ENCODE measurements around the gene HGS. TPM values are rescaled to one million over a fixed set of nuclear protein-coding genes. Genes with fewer than 3 reads are reported as not detected.

The HGS gene
- total and polyA plus RNA-seq, 2 of the 13 experiments (the other 11 are each of a cell fraction or from before 2014, with no cell fraction given): 73.3 to 78.1 TPM

DNA sequence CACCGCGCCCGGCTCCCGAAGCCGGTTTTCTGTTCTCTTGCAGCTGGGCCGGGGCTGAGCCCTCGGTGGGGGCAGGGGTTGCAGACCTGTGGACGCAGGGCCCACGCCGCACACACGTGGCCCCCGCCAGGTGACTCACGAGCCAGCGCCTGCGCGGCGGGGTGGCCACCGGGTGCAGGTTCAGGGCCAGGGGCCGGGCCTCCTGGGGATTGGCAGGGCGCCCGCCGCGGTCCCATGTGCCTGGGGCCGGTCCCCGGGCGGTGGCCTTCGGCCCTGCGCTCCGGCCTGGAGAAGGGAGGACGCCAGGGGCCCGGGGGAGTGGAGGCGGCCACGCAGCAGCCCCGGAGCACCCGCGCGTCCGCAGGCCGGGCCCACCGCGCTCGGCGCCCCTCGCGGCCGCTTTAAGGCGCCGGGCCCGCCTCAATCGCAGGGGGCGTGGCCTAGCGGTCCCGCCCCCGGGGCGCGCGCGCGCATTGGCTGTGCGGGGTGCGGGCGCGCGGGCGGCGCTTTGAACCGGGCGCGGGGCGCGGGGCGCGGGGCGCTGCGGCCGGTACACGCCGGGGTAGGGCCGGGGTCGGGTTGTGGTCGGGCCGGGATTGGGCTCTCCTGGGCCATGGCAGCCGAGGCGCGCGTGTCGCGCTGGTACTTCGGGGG, 28.1 kb downstream of the HGS start, which contains the start of gene SLC25A10 (continued):
- TF ChIP-seq, protein P1, sequence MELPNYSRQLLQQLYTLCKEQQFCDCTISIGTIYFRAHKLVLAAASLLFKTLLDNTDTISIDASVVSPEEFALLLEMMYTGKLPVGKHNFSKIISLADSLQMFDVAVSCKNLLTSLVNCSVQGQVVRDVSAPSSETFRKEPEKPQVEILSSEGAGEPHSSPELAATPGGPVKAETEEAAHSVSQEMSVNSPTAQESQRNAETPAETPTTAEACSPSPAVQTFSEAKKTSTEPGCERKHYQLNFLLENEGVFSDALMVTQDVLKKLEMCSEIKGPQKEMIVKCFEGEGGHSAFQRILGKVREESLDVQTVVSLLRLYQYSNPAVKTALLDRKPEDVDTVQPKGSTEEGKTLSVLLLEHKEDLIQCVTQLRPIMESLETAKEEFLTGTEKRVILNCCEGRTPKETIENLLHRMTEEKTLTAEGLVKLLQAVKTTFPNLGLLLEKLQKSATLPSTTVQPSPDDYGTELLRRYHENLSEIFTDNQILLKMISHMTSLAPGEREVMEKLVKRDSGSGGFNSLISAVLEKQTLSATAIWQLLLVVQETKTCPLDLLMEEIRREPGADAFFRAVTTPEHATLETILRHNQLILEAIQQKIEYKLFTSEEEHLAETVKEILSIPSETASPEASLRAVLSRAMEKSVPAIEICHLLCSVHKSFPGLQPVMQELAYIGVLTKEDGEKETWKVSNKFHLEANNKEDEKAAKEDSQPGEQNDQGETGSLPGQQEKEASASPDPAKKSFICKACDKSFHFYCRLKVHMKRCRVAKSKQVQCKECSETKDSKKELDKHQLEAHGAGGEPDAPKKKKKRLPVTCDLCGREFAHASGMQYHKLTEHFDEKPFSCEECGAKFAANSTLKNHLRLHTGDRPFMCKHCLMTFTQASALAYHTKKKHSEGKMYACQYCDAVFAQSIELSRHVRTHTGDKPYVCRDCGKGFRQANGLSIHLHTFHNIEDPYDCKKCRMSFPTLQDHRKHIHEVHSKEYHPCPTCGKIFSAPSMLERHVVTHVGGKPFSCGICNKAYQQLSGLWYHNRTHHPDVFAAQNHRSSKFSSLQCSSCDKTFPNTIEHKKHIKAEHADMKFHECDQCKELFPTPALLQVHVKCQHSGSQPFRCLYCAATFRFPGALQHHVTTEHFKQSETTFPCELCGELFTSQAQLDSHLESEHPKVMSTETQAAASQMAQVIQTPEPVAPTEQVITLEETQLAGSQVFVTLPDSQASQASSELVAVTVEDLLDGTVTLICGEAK (IDR thresholded peaks at IDR 0.05): no peak
- TF ChIP-seq, protein P1 (CRISPR knock-in tag; IDR thresholded peaks at IDR 0.05): peak; percentile 93
- TF ChIP-seq, protein P2, sequence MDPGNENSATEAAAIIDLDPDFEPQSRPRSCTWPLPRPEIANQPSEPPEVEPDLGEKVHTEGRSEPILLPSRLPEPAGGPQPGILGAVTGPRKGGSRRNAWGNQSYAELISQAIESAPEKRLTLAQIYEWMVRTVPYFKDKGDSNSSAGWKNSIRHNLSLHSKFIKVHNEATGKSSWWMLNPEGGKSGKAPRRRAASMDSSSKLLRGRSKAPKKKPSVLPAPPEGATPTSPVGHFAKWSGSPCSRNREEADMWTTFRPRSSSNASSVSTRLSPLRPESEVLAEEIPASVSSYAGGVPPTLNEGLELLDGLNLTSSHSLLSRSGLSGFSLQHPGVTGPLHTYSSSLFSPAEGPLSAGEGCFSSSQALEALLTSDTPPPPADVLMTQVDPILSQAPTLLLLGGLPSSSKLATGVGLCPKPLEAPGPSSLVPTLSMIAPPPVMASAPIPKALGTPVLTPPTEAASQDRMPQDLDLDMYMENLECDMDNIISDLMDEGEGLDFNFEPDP (CRISPR knock-in tag; conservative IDR thresholded peaks at IDR 0.05): no peak
- TF ChIP-seq RXRB (CRISPR knock-in tag; IDR thresholded peaks at IDR 0.05; ENCODE audit: borderline replicate concordance) (peak; percentile 91), TGIF2 (CRISPR knock-in tag; IDR thresholded peaks at IDR 0.05) (peak; percentile 97), ZNF251 (CRISPR knock-in tag; IDR thresholded peaks at IDR 0.05) (no peak), ZNF670 (CRISPR knock-in tag; IDR thresholded peaks at IDR 0.05; ENCODE audit: borderline replicate concordance) (peak; percentile 98; the same call in 1 of the 2 replicates), NFIB (CRISPR knock-in tag; IDR thresholded peaks at IDR 0.05; ENCODE audit: borderline replicate concordance) (no peak), ESRRA (CRISPR knock-in tag; IDR thresholded peaks at IDR 0.05; ENCODE audit: low read depth) (peak; percentile 87)
- TF ChIP-seq, protein P3, sequence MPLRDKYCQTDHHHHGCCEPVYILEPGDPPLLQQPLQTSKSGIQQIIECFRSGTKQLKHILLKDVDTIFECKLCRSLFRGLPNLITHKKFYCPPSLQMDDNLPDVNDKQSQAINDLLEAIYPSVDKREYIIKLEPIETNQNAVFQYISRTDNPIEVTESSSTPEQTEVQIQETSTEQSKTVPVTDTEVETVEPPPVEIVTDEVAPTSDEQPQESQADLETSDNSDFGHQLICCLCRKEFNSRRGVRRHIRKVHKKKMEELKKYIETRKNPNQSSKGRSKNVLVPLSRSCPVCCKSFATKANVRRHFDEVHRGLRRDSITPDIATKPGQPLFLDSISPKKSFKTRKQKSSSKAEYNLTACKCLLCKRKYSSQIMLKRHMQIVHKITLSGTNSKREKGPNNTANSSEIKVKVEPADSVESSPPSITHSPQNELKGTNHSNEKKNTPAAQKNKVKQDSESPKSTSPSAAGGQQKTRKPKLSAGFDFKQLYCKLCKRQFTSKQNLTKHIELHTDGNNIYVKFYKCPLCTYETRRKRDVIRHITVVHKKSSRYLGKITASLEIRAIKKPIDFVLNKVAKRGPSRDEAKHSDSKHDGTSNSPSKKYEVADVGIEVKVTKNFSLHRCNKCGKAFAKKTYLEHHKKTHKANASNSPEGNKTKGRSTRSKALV (CRISPR knock-in tag; IDR thresholded peaks at IDR 0.05): peak; percentile 93
- TF ChIP-seq, protein P4, sequence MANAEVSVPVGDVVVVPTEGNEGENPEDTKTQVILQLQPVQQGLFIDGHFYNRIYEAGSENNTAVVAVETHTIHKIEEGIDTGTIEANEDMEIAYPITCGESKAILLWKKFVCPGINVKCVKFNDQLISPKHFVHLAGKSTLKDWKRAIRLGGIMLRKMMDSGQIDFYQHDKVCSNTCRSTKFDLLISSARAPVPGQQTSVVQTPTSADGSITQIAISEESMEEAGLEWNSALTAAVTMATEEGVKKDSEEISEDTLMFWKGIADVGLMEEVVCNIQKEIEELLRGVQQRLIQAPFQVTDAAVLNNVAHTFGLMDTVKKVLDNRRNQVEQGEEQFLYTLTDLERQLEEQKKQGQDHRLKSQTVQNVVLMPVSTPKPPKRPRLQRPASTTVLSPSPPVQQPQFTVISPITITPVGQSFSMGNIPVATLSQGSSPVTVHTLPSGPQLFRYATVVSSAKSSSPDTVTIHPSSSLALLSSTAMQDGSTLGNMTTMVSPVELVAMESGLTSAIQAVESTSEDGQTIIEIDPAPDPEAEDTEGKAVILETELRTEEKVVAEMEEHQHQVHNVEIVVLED (CRISPR knock-in tag; IDR thresholded peaks at IDR 0.05; ENCODE audit: borderline replicate concordance): peak; percentile 85
- TF ChIP-seq, protein P5, sequence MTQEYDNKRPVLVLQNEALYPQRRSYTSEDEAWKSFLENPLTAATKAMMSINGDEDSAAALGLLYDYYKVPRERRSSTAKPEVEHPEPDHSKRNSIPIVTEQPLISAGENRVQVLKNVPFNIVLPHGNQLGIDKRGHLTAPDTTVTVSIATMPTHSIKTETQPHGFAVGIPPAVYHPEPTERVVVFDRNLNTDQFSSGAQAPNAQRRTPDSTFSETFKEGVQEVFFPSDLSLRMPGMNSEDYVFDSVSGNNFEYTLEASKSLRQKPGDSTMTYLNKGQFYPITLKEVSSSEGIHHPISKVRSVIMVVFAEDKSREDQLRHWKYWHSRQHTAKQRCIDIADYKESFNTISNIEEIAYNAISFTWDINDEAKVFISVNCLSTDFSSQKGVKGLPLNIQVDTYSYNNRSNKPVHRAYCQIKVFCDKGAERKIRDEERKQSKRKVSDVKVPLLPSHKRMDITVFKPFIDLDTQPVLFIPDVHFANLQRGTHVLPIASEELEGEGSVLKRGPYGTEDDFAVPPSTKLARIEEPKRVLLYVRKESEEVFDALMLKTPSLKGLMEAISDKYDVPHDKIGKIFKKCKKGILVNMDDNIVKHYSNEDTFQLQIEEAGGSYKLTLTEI (CRISPR knock-in tag; conservative IDR thresholded peaks at IDR 0.05): peak; percentile 48; the same call in 1 of the 2 replicates
